HG02970 (cell line): ENCODE results near the gene UGT2B10.

Experiments used
- ATAC-seq: cut with Tn5 transposase; IDR thresholded peaks from one replicate; pipeline ENCODE4 v1.9.1; 2021; ENCODE audit warnings: mild to moderate bottlenecking, moderate library complexity, moderate number of reproducible peaks; ENCODE audit not compliant: unreplicated experiment, low FRiP score

UGT2B10 gene

DNA sequence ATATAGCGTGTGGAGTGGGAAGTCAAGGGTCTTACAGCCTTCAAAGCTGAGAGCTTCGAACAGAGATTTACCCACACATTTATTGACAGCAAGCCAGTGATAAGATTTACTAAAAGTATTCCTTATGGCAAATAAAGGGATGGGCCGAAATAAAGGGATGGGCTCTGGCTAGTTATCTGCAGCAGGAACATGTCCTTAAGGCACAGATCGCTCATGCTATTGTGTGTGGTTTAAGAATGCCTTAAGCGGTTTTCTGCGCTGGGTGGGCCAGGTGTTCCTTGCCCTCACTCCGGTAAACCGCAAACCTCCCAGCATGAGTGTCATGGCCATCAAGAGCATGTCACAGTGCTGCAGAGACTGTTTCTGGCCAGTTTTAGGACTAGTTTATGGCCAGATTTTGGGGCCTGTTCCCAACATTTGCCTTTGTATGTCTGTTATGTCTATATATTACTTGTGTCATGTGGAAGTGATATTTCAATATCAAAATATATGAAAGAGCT, 53.5 kb downstream of the UGT2B10 start:
- no peak for ATAC-seq

DNA sequence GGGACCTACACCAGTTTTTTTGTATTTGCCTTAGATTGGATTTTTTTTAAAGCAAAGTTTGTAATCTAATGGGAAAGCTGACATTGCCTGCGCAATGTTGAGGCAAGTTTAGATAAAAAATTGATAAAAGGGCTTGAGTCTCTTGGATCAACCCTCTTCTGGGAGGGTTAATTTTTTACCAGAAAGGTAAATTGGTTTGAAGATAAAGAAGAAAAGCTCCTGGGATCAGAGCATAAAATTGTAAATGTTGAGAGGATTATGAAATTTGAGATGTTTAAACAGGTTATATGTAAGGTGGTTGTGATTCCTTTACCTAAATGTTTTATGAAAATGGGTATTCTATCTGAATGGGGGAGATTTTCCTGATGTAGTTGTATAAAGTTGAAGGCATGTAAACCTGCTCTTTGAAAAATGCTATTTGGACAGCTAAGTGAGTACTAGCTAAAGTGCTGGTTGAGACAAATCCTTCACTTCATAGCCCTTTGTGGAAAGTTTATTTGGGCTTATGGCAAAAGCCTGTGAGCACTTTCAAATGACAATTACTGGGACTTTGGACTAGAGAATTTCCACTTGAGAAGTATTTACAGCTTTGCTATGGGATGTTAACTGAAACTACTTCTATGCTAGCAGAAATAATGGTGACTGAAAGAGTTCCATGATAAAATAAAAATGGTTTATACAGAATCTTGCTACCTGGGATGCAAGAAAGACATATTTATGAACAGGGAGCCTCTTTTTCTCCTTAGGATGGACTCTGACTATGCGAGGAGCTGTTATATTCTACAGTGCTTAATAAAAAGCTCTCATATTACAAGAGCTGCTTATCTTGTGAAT, 56.2 kb downstream of the UGT2B10 start:
- ATAC-seq, result no peak

GRCh38 chr4:68872643-68873502, 57.1 kb downstream of the UGT2B10 start:
- no peak for ATAC-seq

DNA sequence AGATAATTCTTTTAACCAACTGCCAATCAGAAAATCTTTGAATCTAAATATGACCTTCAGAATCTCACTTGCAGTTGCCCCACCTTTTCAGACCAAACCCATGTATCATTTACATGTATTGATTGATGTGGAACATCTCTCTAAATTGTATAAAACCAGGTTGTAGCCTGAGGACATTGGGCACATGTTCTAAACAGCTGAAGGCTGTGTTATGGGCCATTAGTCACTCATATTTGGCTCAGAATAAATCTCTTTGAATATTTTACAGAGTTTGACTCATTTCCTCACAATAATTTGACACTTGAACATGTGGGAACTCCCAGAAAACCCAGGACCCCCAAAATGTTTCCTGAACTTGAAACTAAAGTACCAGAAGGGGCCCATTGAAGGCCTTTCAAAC, 58.7 kb downstream of the UGT2B10 start:
- ATAC-seq, result no peak

- ATAC-seq, result no peak
These were observed 61.8 kb downstream of the UGT2B10 start for GRCh38 chr4:68877555-68877954.

DNA sequence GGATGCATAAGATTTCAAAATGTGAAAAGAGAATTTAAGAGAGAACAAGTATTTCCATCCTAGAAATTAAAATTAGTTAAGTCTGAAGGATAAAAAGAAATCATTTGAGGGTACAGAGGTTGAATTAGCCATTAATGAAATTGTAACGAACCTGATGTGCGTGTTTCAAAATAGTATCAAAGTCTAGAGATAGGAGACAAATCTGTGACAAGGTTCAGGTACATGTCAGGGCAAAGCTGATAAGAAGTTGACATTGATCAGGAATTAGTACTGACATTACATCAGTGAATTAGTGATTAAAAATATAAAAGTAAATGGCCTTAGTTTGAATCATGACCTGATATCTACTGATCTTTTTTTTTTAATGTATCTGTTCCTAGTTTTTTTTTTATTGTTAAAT, 62.3 kb downstream of the UGT2B10 start:
- no peak for ATAC-seq
